ENCODE results near the gene RBM42.

The RBM42 gene

DNA sequence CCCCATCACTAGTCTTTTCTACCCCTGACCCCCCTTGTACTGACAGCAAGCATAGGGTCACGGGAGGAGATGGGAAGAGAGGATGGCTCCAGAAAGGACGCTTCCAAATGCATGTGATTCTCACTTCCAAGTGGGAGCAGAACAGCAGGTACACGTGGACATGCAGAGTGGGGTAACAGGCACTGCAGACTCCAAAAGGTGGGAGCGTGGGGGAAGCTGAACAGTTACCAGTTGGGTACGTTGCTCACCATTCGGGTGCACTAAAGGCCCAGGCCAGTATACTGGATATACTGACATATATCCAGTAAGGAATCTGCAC lies 10.4 kb downstream of the RBM42 start:
- DNase-seq (ENCODE audit: low spot score): no peak
- H3K4me3 ChIP-seq (ENCODE audit: severe bottlenecking): no peak overlapping the region
- H3K4me1 ChIP-seq (ENCODE audit: insufficient read depth, poor library complexity, severe bottlenecking): no peaks in the 10 kb centered on the region
- H3K9me3 ChIP-seq (ENCODE audit: severe bottlenecking): no peaks in the 10 kb centered on the region
- no peaks in the 10 kb centered on the region for H3K27me3 ChIP-seq (ENCODE audit: insufficient read depth, poor library complexity, severe bottlenecking)
- peaks cover 34% of the 10 kb centered on the region for H3K36me3 ChIP-seq (ENCODE audit: low read depth)
- ATAC-seq (ENCODE audit: low read depth): no peak
- no peak overlapping the region for H3K27ac ChIP-seq (ENCODE audit: poor library complexity, severe bottlenecking)
- TF ChIP-seq CTCF (IDR thresholded peaks at IDR 0.05; ENCODE audit: poor library complexity, severe bottlenecking): no peak

GRCh38 chr19:35639863-35640262 lies 11.0 kb downstream of the RBM42 start:
- peaks cover 28% of the 10 kb centered on the region for H3K36me3 ChIP-seq (ENCODE audit: low read depth)
- TF ChIP-seq CTCF (IDR thresholded peaks at IDR 0.05; ENCODE audit: poor library complexity, severe bottlenecking): no peak
- no peaks in the 10 kb centered on the region for H3K4me1 ChIP-seq (ENCODE audit: insufficient read depth, poor library complexity, severe bottlenecking)
- H3K4me3 ChIP-seq (ENCODE audit: severe bottlenecking): no peak overlapping the region
- no peak for DNase-seq (ENCODE audit: low spot score)
- no peak overlapping the region for H3K27ac ChIP-seq (ENCODE audit: poor library complexity, severe bottlenecking)
- no peaks in the 10 kb centered on the region for H3K27me3 ChIP-seq (ENCODE audit: insufficient read depth, poor library complexity, severe bottlenecking)
- no peaks in the 10 kb centered on the region for H3K9me3 ChIP-seq (ENCODE audit: severe bottlenecking)
- no peak for ATAC-seq (ENCODE audit: low read depth)

- H3K9me3 ChIP-seq (ENCODE audit: severe bottlenecking): no peaks in the 10 kb centered on the region
- peaks cover 15% of the 10 kb centered on the region for H3K36me3 ChIP-seq (ENCODE audit: low read depth)
- H3K4me1 ChIP-seq (ENCODE audit: insufficient read depth, poor library complexity, severe bottlenecking): no peaks in the 10 kb centered on the region
- no peak within 1 kb of the TSS for H3K27ac ChIP-seq (ENCODE audit: poor library complexity, severe bottlenecking)
- H3K4me3 ChIP-seq (ENCODE audit: severe bottlenecking): no peak within 1 kb of the TSS
- no peak for TF ChIP-seq CTCF (IDR thresholded peaks at IDR 0.05; ENCODE audit: poor library complexity, severe bottlenecking)
- no peaks in the 10 kb centered on the region for H3K27me3 ChIP-seq (ENCODE audit: insufficient read depth, poor library complexity, severe bottlenecking)
- DNase-seq (ENCODE audit: low spot score): no peak
- no peak for ATAC-seq (ENCODE audit: low read depth)
Observed at GRCh38 chr19:35641515-35642151, 12.8 kb downstream of the RBM42 start, which contains the start of gene ETV2. ETV2 (plus strand) TSS chr19:35641745; CDS start chr19:35642461, 716 bp downstream.

GRCh38 chr19:35642312-35642711 lies 13.5 kb downstream of the RBM42 start:
- no peak overlapping the region for H3K4me3 ChIP-seq (ENCODE audit: severe bottlenecking)
- DNase-seq (ENCODE audit: low spot score) (no peak), ATAC-seq (ENCODE audit: low read depth) (no peak)
- H3K4me1 ChIP-seq (ENCODE audit: insufficient read depth, poor library complexity, severe bottlenecking): no peaks in the 10 kb centered on the region
- TF ChIP-seq CTCF (IDR thresholded peaks at IDR 0.05; ENCODE audit: poor library complexity, severe bottlenecking): no peak
- H3K9me3 ChIP-seq (ENCODE audit: severe bottlenecking): no peaks in the 10 kb centered on the region
- H3K27ac ChIP-seq (ENCODE audit: poor library complexity, severe bottlenecking): no peak overlapping the region
- H3K27me3 ChIP-seq (ENCODE audit: insufficient read depth, poor library complexity, severe bottlenecking): no peaks in the 10 kb centered on the region
- H3K36me3 ChIP-seq (ENCODE audit: low read depth): peaks cover 11% of the 10 kb centered on the region; the same call in 1 of the 2 replicates

DNA sequence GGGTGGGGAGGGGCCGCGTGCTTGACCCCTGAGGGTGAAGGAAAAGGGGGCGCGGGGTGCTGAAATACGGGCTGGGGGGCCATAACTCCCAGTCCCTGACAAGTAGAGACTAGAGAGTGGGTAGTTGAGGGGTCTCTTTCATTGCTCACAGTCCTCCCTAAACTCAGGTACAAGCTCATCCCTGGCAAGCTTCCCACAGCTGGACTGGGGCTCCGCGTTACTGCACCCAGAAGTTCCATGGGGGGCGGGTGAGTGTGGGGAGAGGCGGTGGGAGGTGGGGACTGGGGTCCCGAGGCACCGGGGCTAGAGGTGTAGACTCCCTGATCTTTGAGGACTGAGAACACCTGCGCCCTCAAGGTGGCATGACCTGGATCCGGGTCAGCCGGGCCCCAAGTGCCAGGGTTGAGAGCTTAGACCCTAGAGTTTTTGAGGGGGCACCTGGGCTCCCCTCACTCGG lies 14.0 kb downstream of the RBM42 start:
- peak overlapping the region; percentile 67 for H3K27ac ChIP-seq (ENCODE audit: poor library complexity, severe bottlenecking)
- DNase-seq (ENCODE audit: low spot score): no peak
- no peaks in the 10 kb centered on the region for H3K4me1 ChIP-seq (ENCODE audit: insufficient read depth, poor library complexity, severe bottlenecking)

More for the DNA sequence above, 14.0 kb downstream of the RBM42 start:
- H3K4me3 ChIP-seq (ENCODE audit: severe bottlenecking): peak overlapping the region; percentile 48
- no peaks in the 10 kb centered on the region for H3K9me3 ChIP-seq (ENCODE audit: severe bottlenecking)
- no peak for ATAC-seq (ENCODE audit: low read depth)
- no peak for TF ChIP-seq CTCF (IDR thresholded peaks at IDR 0.05; ENCODE audit: poor library complexity, severe bottlenecking)
- H3K36me3 ChIP-seq (ENCODE audit: low read depth): peaks cover 7% of the 10 kb centered on the region; the same call in 1 of the 2 replicates
- no peaks in the 10 kb centered on the region for H3K27me3 ChIP-seq (ENCODE audit: insufficient read depth, poor library complexity, severe bottlenecking)

Measured in RWPE2 (cell line).